Omental fat pad (tissue), 4 donors: Measurements from ENCODE around the gene TC2N. TPM values are rescaled to one million over a fixed set of nuclear protein-coding genes. Genes with fewer than 3 reads are reported as not detected.
"Not testable (repeated sequence)": the region's sequence is repeated elsewhere in the genome, so short reads cannot be mapped to it uniquely, and the experiment has no call there.

Experiments used
- ATAC-seq: fragments of 150-250 bp; one replicate; pipeline ENCODE4 v1.9.1; 2016; ENCODE audit warnings: mild to moderate bottlenecking, moderate library complexity; ENCODE audit not compliant: low FRiP score
- DNase-seq: peaks from one replicate; pipeline ENCODE4 v3.0.0-alpha.2; 2019; ENCODE audit warnings: low spot score
- total RNA-seq, 4 donors: library from RNA; depleted of rRNA; stranded (reverse); fragments of >200 nt; gene quantifications; one replicate each; pipeline ENCODE4 v1.1.0, GENCODE V29; 2016
- TF ChIP-seq, protein P1 (sequence below), 3 donors: fragments of 450-650 bp; IDR thresholded peaks; one replicate each; pipeline ENCODE4 v1.5.1; 2016 to 2017; ENCODE audit warnings: antibody characterized with exemption in 3 of 3, mild to moderate bottlenecking in 3 of 3, moderate library complexity in 2 of 3

The TC2N gene
- total RNA-seq, 4 donors from 2014 or later: 26.8 to 106 (median 49.3) TPM

DNA sequence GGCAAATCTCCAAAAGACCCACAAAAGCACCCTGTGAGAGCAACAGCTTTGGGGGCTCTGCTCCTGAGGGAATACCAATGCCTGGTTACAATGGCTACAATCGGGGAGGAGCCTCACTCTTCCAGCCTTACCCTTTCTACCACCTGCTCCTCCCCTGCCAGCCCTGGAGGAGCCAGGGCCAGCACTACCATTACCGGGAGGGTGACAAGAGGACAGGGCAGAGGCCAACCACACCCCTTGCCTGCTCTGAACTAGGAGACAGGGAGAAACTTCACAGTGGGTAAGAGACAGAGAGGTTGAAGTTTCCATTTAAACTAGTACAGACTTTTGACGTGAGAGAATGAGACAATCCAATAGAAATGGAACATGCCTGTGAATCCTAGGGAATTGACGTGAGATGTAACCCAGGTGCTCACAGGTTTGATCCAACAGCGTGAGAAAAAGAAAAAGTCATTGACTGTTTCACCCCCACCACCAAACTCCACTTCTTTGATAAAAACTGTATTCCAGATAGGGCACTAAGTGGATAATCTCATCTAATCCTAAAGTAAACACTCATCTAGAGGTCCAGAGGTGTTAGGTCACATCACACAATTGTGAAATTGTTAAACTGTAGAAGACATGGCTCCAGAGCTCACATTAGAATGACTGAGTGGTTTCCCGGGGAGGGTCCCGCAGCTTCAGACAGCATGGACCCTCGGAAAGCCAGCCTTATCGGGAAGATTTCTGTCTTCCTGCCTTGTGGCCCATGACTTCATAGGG, 8.4 kb upstream of the TC2N start:
- TF ChIP-seq, protein P1, sequence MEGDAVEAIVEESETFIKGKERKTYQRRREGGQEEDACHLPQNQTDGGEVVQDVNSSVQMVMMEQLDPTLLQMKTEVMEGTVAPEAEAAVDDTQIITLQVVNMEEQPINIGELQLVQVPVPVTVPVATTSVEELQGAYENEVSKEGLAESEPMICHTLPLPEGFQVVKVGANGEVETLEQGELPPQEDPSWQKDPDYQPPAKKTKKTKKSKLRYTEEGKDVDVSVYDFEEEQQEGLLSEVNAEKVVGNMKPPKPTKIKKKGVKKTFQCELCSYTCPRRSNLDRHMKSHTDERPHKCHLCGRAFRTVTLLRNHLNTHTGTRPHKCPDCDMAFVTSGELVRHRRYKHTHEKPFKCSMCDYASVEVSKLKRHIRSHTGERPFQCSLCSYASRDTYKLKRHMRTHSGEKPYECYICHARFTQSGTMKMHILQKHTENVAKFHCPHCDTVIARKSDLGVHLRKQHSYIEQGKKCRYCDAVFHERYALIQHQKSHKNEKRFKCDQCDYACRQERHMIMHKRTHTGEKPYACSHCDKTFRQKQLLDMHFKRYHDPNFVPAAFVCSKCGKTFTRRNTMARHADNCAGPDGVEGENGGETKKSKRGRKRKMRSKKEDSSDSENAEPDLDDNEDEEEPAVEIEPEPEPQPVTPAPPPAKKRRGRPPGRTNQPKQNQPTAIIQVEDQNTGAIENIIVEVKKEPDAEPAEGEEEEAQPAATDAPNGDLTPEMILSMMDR (IDR thresholded peaks at IDR 0.05): no peak
- DNase-seq: no peak
- no peak for ATAC-seq

GRCh38 chr14:91873471-91874415, 6.4 kb upstream of the TC2N start:
- no peak for DNase-seq
- TF ChIP-seq, protein P1 (IDR thresholded peaks at IDR 0.05): no peak
- ATAC-seq: no peak

- TF ChIP-seq, protein P1 (IDR thresholded peaks at IDR 0.05): no peak
- ATAC-seq (peak; percentile 83), DNase-seq (peak; percentile 62)
Observed at GRCh38 chr14:91872517-91873470, 5.5 kb upstream of the TC2N start.

GRCh38 chr14:91872011-91872501, 4.7 kb upstream of the TC2N start:
- TF ChIP-seq, protein P1 (IDR thresholded peaks at IDR 0.05): no peak
- peak; percentile 56 for ATAC-seq
- no peak for DNase-seq

DNA sequence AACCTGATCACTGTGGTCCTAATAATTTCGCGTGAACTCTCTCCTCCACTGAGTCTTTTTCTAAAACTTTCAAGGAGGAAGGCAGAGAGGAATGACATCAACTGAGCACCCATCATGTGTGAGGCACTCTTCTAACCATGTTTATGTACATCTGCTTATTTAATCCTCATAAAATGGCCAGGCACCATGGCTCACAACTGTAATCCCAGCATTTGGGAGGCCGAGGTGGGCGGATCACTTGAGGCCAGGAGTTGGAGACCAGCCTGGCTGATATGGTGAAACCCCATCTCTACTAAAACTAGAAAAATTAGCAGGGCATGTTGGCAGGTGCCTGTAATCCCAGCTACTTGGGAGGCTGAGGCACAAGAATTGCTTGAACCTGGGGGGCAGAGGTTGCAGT, 4.1 kb upstream of the TC2N start:
- ATAC-seq: not testable (repeated sequence)

DNA sequence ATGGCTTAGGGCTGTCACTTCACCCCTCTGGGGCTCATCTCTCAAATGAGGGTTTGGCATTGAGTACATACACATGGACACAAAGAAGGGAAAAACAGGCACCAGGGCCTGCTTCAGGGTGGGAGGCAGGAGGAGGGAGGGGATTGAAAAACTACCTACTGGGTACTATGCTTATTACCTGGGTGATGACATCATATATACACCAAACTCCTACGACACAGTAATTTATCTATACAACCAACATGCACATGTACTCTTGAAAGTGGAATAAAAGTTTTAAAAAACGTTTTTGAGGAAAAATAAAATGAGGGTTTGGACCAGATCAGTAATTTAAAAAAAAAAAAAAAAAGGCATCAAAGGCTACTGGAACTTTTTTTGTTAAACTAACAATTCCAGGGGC, 3.6 kb upstream of the TC2N start:
- ATAC-seq: no peak
- no peak for DNase-seq
- TF ChIP-seq, protein P1 (IDR thresholded peaks at IDR 0.05): no peak

More for the DNA sequence above, 4.1 kb upstream of the TC2N start:
- not testable (repeated sequence) for DNase-seq
